Suppressor macrophage (primary cell): ENCODE data around the gene NAT16.

Source experiments
- DNase-seq, 4 experiments: peaks; one replicate each; pipeline ENCODE4 v3.0.0-alpha.2; 2020 to 2022
- total RNA-seq, 17 experiments: gene quantifications; one replicate each; lab custom pipeline; 2026; ENCODE audit warnings: mixed read lengths in 6 of 17, inconsistent platforms in 3 of 17; lab: John Stamatoyannopoulos, UW

The NAT16 gene
- 0 to 1.3 (median 0) reads per million in 17 experiments for total RNA-seq

- DNase-seq, result no peak
Observed at GRCh38 chr7:101180130-101180755, at the start of gene NAT16. Gene NAT16, minus strand, starts transcription at chr7:101180293. Its CDS starts 5,486 bp downstream, at chr7:101174807.

GRCh38 chr7:101226721-101227120, 46.6 kb upstream of the NAT16 start:
- DNase-seq, result no peak

- DNase-seq, result no peak
Observed at GRCh38 chr7:101225650-101226049, 45.6 kb upstream of the NAT16 start.

GRCh38 chr7:101223528-101223927, 43.4 kb upstream of the NAT16 start:
- no peak for DNase-seq

- DNase-seq, result no peak
Observed at GRCh38 chr7:101222275-101222830, 42.3 kb upstream of the NAT16 start.

- no peak for DNase-seq
Observed at GRCh38 chr7:101220295-101220694, 40.2 kb upstream of the NAT16 start.

- DNase-seq, result peak in 2 of 4 experiments; percentile 17 to 34
Observed at GRCh38 chr7:101218236-101219125, 38.4 kb upstream of the NAT16 start.

GRCh38 chr7:101217388-101218235, 37.5 kb upstream of the NAT16 start, which contains the start of the genes PLOD3 and ZNHIT1:
Gene PLOD3, minus strand, starts transcription at chr7:101217581. Its CDS starts 307 bp downstream, at chr7:101217274.
Gene ZNHIT1, plus strand, starts transcription at chr7:101218165. Its CDS starts 31 bp downstream, at chr7:101218196.
- DNase-seq, result peak; percentile 98 to 100 (median 100)

GRCh38 chr7:101216860-101217387, 36.8 kb upstream of the NAT16 start:
- no peak for DNase-seq

GRCh38 chr7:101216001-101216859, 36.1 kb upstream of the NAT16 start:
- peak; percentile 27 to 76 (median 64) for DNase-seq

GRCh38 chr7:101212014-101212413, 31.9 kb upstream of the NAT16 start:
- DNase-seq, result no peak

- DNase-seq, result no peak
Observed at GRCh38 chr7:101211501-101211900, 31.4 kb upstream of the NAT16 start.

- DNase-seq, result no peak
Observed at GRCh38 chr7:101210143-101210542, 30.1 kb upstream of the NAT16 start.

GRCh38 chr7:101208794-101209193, 28.7 kb upstream of the NAT16 start:
- no peak for DNase-seq

- no peak for DNase-seq
Observed at GRCh38 chr7:101207459-101207858, 27.4 kb upstream of the NAT16 start.

GRCh38 chr7:101206665-101207042, 26.6 kb upstream of the NAT16 start:
- no peak for DNase-seq

- no peak for DNase-seq
Observed at GRCh38 chr7:101205901-101206664, 26.0 kb upstream of the NAT16 start.

- peak; percentile 62 to 78 (median 70) for DNase-seq
Observed at GRCh38 chr7:101203740-101204738, 23.9 kb upstream of the NAT16 start.

- DNase-seq, result no peak
Observed at GRCh38 chr7:101202603-101202918, 22.5 kb upstream of the NAT16 start.
